GM18870 (cell line): ENCODE results near the gene AURKB.

Experiments
- ATAC-seq: cut with Tn5 transposase; IDR thresholded peaks from one replicate; pipeline ENCODE4 v1.9.1; 2021; ENCODE audit warnings: moderate library complexity; ENCODE audit not compliant: unreplicated experiment

Gene AURKB

GRCh38 chr17:8162997-8163977, 47.1 kb downstream of the AURKB start:
- no peak for ATAC-seq

- ATAC-seq, result no peak
Observed at GRCh38 chr17:8162233-8162996, 48.0 kb downstream of the AURKB start, which contains the start of gene VAMP2. VAMP2 (minus strand) TSS chr17:8162948; CDS start chr17:8162879, 69 bp downstream.

GRCh38 chr17:8161289-8162232, 48.8 kb downstream of the AURKB start:
- no peak for ATAC-seq

- ATAC-seq, result no peak
Observed at GRCh38 chr17:8160741-8161221, 49.6 kb downstream of the AURKB start.

- ATAC-seq, result no peak
Observed at GRCh38 chr17:8160224-8160577, 50.2 kb downstream of the AURKB start.

GRCh38 chr17:8159459-8160223, 50.7 kb downstream of the AURKB start:
- no peak for ATAC-seq

DNA sequence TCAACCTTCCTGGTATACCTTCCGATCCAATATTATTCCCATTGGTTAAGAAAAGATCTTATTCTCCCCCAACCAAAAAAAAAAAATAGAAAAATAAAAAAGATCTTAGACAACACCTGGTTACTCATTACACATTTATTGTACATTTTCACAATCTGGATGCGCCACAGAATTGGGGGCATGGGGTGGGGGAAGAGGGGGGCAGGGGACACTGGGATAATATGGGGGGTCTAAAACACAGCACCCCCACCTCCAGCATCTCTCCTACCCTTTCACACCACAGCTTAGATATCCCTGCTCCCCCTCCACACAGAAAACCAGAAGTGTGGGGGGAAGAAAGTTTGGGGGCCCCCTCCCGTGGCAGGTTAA, 51.4 kb downstream of the AURKB start:
- no peak for ATAC-seq

DNA sequence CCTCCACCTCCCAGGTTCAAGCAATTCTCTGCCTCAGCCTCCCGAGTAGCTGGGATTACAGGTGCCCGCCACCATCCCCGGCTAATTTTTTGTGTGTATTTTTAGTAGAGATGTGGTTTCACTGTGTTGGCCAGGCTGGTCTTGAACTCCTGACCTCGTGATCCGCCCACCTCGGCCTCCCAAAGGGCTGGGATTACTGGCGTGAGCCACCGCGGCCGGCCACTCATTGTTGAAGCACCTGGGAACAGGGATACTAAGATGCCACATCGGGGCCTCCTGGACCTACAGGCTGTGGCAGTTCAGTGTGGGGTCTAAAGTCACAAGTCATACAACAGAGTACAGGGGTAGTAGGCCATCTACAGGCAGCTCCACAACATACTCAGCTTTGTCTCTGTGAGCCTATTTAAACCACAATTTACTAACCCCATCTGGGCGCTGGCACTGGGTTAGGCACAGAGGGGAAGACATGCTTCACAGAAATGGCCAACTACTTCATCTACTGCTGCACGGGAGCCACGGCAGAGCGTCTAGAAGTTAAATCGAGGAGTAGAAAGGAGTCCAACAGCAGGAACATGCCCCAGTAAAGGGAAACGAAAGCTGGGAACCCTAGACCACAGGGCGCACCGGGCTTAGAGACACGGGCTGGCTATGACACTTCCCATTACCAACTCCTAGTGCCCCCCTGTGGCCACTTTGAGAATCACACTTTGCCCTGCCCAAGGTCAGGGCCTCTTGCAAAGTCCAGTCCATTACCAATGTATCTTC, 51.9 kb downstream of the AURKB start:
- no peak for ATAC-seq

DNA sequence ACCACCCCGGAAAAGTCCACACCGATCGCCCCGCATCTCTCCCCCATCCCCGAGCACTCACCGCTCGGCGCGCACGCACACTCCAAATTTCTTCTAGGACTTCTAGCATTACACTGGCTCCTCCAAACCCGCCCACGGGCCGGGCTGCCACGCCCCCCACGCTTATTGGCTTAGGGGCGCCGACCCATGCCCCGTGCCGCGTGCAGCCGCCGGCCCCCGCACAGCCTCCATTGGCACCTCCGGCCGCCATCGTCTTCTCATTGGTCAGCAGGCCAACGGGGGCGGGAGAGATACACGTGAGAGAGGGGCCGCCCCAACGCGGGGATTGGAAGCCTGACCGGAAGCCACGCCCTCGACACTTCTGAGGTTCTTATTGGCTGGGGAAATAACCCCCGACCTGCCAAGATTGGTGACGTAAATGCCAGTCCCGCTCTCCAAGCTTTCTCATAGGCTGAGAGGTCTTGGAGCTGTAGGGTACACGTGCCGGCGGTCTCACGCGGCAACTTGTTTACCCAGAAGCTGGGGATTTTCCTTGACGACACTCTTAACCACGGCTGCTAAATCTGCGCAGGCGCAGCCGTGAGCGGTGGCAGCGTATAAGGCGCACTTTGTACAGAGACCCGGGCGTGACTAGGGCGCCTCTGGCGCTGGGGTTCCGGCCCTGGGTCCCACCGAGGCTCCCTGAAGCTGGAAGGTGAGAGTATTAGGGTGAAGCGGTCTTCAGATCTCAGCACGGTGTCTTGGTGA, 54.0 kb downstream of the AURKB start:
- peak; percentile 82 for ATAC-seq

GRCh38 chr17:8155996-8156245, 54.5 kb downstream of the AURKB start:
- no peak for ATAC-seq

DNA sequence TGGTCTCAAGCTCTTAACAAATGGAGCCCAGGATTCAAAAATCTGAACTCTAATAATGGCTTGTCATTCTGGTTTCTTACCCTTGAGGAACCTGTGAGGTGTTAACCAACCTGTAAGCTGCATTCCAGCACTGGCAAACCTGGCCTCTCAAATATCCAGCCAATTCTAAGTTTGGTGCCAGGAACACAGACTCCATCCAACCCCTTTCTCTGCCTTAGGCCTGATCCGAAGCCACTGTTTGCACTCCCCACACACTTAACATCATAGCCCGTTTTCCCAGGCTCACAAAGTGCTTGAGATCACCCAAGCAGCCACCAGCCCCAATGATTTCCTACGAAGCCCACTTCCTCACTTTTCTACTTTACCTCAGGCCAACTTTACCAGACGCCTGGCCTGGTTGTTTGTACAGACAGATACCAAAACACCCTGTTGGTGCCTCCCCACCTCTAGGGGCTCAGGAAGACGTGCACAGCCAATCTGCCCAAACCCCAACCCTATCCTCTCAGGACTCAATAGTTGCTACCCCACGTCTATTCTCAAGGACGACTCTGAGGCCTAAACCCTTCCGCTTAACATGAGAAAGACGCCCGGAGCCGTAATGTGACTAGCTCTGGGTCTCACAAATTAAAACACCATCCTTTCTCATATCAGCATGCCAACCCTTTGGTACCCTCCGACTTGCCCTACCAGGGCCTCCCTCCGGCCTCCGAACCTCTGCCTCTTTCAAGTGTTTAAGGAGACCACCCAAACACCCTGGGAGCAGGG, 55.0 kb downstream of the AURKB start:
- ATAC-seq, result no peak
